GM20000 (cell line): ENCODE results near the gene DSPP.

Source experiments
- DNase-seq: peaks from one replicate; pipeline ENCODE4 v3.0.0; 2012; ENCODE audit warnings: low spot score
- TF ChIP-seq, protein P1 (sequence below): IDR thresholded peaks from 2 replicates; pipeline ENCODE4 v1.5.1; 2012; ENCODE audit warnings: mild to moderate bottlenecking, control low read depth; ENCODE audit errors: extremely low read depth, missing control alignments

DSPP gene

GRCh38 chr4:87592124-87592523, 16.2 kb upstream of the DSPP start:
- no peak for DNase-seq
- TF ChIP-seq, protein P1, sequence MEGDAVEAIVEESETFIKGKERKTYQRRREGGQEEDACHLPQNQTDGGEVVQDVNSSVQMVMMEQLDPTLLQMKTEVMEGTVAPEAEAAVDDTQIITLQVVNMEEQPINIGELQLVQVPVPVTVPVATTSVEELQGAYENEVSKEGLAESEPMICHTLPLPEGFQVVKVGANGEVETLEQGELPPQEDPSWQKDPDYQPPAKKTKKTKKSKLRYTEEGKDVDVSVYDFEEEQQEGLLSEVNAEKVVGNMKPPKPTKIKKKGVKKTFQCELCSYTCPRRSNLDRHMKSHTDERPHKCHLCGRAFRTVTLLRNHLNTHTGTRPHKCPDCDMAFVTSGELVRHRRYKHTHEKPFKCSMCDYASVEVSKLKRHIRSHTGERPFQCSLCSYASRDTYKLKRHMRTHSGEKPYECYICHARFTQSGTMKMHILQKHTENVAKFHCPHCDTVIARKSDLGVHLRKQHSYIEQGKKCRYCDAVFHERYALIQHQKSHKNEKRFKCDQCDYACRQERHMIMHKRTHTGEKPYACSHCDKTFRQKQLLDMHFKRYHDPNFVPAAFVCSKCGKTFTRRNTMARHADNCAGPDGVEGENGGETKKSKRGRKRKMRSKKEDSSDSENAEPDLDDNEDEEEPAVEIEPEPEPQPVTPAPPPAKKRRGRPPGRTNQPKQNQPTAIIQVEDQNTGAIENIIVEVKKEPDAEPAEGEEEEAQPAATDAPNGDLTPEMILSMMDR: no peak

DNA sequence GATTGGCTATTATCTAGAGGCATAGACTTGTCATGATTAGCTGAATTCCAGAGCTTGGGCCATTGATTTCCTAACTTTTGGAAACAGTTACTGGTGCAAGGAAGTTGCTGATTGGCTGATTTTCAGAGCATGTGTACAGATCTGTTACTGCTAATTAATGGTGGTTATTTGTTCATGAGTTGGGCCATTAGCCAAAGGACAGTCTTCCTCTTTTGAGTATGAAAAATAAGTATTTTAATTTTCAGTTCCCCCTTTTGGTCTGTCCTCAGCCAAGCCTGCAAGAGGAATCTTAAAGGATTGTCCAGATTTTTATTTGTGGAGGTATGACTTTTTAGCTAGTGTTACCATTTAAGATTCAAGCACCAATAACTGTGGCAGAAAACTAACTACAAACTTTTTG, 7.0 kb upstream of the DSPP start:
- TF ChIP-seq, protein P1: no peak
- DNase-seq: no peak

DNA sequence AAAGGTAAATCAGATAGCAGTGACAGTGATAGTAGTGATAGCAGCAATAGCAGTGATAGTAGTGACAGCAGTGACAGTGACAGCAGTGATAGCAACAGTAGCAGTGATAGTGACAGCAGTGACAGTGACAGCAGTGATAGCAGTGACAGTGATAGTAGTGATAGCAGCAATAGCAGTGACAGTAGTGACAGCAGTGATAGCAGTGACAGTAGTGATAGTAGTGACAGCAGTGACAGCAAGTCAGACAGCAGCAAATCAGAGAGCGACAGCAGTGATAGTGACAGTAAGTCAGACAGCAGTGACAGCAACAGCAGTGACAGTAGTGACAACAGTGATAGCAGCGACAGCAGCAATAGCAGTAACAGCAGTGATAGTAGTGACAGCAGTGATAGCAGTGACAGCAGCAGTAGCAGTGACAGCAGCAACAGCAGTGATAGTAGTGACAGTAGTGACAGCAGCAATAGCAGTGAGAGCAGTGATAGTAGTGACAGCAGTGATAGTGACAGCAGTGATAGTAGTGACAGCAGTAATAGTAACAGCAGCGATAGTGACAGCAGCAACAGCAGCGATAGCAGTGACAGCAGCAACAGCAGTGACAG, 6.1 kb downstream of the DSPP start:
- DNase-seq: no peak
- TF ChIP-seq, protein P1: no peak

DNA sequence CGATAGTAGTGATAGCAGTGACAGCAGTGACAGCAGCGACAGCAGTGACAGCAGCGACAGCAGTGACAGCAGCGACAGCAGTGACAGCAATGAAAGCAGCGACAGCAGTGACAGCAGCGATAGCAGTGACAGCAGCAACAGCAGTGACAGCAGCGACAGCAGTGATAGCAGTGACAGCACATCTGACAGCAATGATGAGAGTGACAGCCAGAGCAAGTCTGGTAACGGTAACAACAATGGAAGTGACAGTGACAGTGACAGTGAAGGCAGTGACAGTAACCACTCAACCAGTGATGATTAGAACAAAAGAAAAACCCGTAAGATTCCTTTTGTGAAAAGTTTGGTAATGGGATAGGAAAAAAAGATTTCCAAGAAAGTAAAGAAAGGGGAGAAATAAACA, 7.9 kb downstream of the DSPP start:
- DNase-seq: no peak
- TF ChIP-seq, protein P1: no peak

DNA sequence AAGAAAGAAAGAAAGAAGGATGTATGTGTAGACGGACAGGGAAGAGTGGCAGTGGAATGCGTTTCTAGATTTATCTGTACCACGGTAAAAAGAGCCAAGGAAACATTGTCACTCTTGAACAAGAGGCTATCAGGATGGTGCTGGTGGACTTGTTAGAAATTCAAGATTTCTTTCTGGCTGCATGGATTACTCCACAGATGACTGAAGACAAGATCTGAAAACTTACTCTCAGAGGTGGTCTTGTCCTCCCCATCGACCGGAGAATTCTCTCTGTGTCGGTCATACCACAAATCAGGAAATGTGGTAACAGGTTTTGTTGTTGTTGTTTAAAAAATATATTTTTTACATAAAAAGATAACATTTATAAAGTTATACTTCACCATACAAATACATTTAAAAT, 11.8 kb downstream of the DSPP start:
- DNase-seq: no peak
- TF ChIP-seq, protein P1: no peak

DNA sequence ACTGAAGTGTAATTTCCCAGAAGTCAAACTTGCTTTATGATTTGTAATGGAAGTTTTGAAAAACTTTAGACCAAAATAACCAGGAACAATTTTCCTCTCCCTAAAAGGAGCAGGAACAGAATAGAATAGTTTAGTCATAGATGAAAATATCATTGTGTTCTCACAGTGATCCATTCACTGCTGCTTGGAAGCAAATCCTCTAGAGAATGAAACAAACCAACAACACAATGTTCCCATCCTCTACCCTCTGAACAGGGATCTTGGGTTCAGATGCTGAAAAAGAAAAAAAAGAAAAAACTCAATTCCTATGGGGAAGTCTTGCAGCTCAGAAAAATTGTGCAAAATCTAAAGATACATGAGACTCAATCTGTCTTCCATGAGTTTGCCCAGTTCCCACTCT, 12.2 kb downstream of the DSPP start:
- TF ChIP-seq, protein P1: no peak
- no peak for DNase-seq

- DNase-seq: no peak
- TF ChIP-seq, protein P1: no peak
Measured at GRCh38 chr4:87622303-87622702, 14.0 kb downstream of the DSPP start.
